Peyer's patch (tissue), 4 donors: ENCODE measurements around the gene PTPN6.

Source experiments
- POLR2A ChIP-seq, 2 donors: fragments of 450-650 bp; IDR thresholded peaks; one replicate each; pipeline ENCODE4 v1.5.1; 2017; ENCODE audit warnings: antibody characterized with exemption in 2 of 2, mild to moderate bottlenecking in 2 of 2, moderate library complexity in 2 of 2
- TF ChIP-seq, protein P1 (sequence below), 6 experiments: fragments of 450-650 bp in 4 of 6; fragments of 200-600 bp in 2 of 6; sonication (generic) in 1 of 6; IDR thresholded peaks; one replicate each; pipeline ENCODE4 v1.5.1; 2017 to 2019; ENCODE audit warnings: antibody characterized with exemption in 6 of 6, mild to moderate bottlenecking in 3 of 6, moderate library complexity in 1 of 6

DNA sequence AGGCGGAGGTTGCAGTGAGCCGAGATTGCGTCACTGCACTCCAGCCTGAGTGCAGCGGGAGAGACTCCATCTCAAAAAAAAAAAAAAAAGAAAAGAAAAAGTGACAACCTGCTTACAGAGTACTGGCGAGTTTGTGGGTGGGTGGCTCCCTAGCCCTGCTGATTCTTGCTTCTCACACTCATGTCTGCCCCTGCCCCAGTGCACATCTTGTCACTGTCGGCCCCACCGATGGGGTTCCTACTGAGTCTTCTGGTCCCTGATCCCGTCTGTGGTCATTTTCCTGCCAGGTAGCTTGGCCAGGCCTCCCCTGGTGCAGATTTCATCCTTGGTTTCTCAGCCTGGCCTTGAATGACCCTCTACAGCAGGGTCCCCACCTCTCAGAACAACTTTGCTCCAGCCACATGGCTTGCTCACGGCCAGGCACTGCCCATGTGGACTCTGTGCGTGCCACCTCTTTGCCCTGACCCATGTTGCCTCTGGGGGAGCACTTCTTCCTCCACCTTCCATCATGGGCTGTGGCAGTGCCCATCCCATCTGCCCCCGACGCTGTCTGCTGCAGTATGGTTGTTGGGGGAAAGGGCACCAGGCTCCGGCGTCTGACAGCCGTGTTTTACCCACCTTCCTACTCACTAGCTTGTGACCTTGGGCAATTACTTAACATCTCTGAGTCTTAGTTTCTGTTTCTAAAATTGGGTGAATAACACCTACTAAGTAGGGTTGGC is 2.1 kb upstream of the PTPN6 start:
- TF ChIP-seq, protein P1, sequence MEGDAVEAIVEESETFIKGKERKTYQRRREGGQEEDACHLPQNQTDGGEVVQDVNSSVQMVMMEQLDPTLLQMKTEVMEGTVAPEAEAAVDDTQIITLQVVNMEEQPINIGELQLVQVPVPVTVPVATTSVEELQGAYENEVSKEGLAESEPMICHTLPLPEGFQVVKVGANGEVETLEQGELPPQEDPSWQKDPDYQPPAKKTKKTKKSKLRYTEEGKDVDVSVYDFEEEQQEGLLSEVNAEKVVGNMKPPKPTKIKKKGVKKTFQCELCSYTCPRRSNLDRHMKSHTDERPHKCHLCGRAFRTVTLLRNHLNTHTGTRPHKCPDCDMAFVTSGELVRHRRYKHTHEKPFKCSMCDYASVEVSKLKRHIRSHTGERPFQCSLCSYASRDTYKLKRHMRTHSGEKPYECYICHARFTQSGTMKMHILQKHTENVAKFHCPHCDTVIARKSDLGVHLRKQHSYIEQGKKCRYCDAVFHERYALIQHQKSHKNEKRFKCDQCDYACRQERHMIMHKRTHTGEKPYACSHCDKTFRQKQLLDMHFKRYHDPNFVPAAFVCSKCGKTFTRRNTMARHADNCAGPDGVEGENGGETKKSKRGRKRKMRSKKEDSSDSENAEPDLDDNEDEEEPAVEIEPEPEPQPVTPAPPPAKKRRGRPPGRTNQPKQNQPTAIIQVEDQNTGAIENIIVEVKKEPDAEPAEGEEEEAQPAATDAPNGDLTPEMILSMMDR (IDR thresholded peaks at IDR 0.05) = peak in 3 of 6 experiments; percentile 4 to 21 (median 16)
- TF ChIP-seq POLR2A (IDR thresholded peaks at IDR 0.05) = no peak
